Skeletal muscle cell (primary cell): ENCODE results near the gene FARSB.
"Not testable (repeated sequence)": the region's sequence is repeated elsewhere in the genome, so short reads cannot be mapped to it uniquely, and the experiment has no call there.

ENCODE experiments used
- DNase-seq: peaks from one replicate; pipeline ENCODE4 v3.0.0-alpha.2; 2010; ENCODE audit warnings: low read depth
- H3K4me3 ChIP-seq: 2 replicates; pipeline ENCODE4 v1.5.1; 2011; ENCODE audit warnings: low read depth, mild to moderate bottlenecking, control low read depth, low read length, moderate library complexity

Gene FARSB

DNA sequence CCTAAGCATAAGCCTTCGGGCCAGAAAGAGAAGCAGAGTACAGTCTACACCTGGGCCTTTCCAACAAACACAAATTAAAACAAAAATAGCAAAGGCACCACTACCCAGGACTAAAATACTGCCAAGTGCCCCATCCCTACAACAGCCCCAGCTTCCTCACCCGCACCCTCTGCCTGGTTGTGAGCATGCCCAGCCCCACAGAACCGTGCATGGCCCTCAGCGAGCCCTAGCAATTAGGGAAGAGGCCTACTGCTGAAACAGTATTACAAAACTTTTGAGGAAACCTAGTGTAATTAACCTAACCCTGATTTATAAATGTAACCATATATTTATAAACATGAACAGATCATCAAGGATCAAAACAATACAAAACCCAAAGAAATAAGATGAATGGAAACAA is 44.2 kb downstream of the FARSB start:
- DNase-seq = no peak

GRCh38 chr2:222610746-222611145 is 45.1 kb downstream of the FARSB start:
- no peak for DNase-seq
- H3K4me3 ChIP-seq = no peak overlapping the region

More for the DNA sequence above, 44.2 kb downstream of the FARSB start:
- H3K4me3 ChIP-seq = no peak overlapping the region

DNA sequence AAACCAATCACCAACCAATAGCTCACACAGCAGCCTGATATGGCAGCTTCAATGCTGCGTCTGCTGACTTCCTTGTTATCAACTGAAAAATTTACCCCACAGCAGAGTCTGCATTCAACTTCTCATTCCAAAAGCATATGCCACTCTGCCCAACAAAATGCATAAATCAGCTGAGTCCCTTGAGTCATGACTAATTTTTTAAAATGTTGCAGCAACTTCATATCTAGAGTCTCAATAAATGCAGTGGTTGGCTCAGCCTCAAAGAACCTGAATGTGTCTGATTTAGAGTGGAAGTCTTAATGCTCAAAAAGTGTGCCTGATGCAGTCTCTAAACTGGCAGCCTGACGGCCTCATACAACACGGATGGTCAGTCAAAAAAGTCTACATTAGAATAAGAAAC is 46.5 kb downstream of the FARSB start:
- H3K4me3 ChIP-seq = no peak overlapping the region
- DNase-seq = no peak

- DNase-seq = no peak
- no peak overlapping the region for H3K4me3 ChIP-seq
Observed at GRCh38 chr2:222608081-222608480, 47.8 kb downstream of the FARSB start.

- H3K4me3 ChIP-seq = no peak overlapping the region
- DNase-seq = no peak
Observed at GRCh38 chr2:222606306-222606705, 49.6 kb downstream of the FARSB start.

GRCh38 chr2:222604749-222605515 is 51.0 kb downstream of the FARSB start:
- no peak for DNase-seq
- H3K4me3 ChIP-seq = no peak overlapping the region

DNA sequence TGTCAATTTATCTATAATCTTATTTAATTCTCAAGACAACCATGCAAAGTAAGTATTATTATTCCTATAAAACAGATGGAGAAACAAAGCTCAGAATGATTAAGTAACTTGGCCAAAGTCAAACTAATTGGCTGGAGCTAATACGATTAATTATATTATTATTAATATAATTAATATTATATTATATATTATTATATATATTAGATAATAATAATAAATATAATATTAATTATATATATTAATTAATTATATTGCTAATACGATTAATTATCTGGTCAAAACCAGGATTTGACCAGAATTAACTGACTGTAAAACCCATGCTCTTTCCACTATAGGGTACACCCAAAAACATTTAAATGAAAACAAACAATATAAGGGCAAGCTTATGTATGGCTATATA is 52.4 kb downstream of the FARSB start:
- DNase-seq = no peak
- H3K4me3 ChIP-seq = no peak overlapping the region

- no peak overlapping the region for H3K4me3 ChIP-seq
- no peak for DNase-seq
Observed at GRCh38 chr2:222598611-222599010, 57.3 kb downstream of the FARSB start.

DNA sequence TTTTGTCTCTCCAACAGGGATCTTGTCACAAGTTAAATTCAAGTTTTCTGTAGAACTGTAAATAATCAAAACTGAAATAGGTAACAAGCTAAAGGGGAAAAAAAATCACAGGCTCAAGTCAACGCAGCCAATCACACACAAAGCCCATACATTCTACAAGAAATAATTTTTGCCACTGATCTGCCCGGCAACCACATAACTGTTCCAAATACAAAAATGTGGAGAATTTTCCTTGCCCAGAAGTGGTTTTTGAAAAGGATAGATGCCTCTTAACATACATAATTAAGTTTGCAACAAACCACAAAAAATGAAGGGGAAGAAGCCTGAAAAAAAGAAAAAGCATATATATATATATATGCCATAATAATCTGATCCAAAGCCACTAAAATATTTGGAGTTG is 60.3 kb downstream of the FARSB start:
- DNase-seq = no peak
- no peak overlapping the region for H3K4me3 ChIP-seq

GRCh38 chr2:222594679-222595078 is 61.2 kb downstream of the FARSB start:
- peak; percentile 61 for DNase-seq
- no peak overlapping the region for H3K4me3 ChIP-seq

DNA sequence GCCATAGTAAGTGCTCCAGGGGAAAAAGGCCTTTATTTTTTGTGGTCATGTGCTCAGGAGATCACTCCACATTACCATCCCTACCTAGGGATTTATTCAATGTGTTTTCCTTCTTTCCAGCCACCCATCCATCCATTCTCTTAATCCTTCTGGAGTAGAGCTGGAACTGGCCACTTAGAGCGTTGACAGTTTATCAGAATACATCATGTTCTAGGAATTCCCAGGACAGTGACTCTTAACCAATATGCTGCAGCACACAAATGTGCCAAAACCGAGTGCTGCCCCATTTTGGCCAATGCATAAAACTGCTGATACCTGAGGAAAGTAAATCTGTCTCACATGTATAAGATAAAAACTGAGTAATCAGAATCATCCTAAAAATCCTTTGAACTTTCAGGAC is 63.7 kb downstream of the FARSB start:
- DNase-seq = no peak
- H3K4me3 ChIP-seq = no peak overlapping the region

DNA sequence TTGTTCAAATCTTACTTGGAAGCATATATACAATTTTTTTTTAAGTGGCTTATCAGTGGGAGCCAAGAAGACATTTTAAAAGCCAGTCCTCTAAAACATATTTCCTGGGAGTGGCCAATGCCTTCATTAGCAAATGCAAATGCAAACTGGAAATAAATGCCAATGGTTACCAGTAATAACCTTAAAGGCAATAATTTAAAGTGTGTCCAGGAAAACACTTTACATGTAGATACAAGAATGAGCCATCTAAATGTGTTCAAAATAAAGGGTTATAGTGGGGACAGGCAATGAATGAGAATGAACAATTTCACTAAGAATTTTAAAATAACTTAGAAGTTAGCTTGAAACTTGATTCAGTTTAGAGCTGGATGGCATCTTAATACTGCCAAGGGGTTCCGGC is 64.2 kb downstream of the FARSB start:
- no peak for DNase-seq
- H3K4me3 ChIP-seq = no peak overlapping the region

GRCh38 chr2:222584589-222584988 is 71.3 kb downstream of the FARSB start:
- not testable (repeated sequence) for H3K4me3 ChIP-seq, DNase-seq

DNA sequence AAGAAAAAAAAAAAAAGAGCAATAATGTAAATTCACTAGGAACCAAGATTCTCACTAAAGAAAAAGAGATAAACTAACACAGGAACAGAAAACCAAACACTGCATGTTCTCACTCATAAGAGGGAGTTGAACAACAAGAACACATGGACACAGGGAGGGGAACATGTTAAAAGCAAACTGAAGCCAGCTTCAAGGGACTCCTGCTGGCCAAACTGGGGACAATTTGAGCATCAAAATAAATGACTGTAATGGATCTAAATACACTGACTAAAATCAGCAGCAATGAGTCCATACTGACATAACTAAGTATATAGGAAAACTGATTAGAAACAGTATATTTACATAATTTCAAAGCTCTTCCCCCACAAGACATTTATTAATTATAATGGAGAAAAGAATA is 73.0 kb downstream of the FARSB start:
- H3K4me3 ChIP-seq = no peak overlapping the region
- DNase-seq = no peak

DNA sequence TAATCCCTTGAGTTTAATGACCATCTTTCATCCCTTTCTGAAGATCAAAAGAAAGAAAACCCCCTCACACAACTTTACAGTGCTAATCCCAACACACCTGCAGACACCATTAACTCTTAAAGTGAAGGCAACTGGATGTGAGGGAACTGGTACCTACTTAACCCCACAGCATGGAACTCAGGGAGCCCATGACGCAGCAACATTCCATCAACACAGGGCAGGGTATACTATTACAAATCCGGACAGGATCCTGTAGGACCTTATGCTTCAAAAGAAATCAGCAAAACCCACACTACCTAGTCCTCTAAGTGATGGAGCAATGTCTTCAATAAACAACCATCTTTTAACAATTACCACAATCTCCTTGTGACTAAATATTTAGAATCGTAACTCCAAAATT is 78.6 kb downstream of the FARSB start:
- H3K4me3 ChIP-seq = no peak overlapping the region
- DNase-seq = no peak

- no peak overlapping the region for H3K4me3 ChIP-seq
- no peak for DNase-seq
Observed at GRCh38 chr2:222576171-222577081, 79.5 kb downstream of the FARSB start.

DNA sequence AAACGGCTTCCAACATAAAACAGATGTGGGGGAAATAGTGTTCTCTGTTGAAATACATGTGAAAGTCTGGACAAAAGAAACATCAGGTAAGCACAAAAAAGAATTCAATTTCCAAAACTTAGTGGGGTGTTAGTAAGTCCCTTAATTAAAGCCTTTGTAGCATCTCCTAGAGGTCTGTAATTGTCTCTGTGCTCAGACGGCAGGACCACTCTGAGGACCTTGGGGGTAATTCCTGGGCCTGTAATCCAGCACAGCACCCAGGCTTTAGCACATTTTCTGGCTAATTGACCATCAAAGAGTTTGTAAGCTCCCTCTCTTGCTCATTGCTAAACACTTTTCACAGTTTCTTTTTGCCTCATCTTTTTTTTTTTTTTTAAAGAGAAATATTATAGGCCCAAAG is 80.3 kb downstream of the FARSB start:
- no peak for DNase-seq
- no peak overlapping the region for H3K4me3 ChIP-seq

- DNase-seq = peak; percentile 46
- no peak overlapping the region for H3K4me3 ChIP-seq
Observed at GRCh38 chr2:222572751-222573174, 83.1 kb downstream of the FARSB start.

- H3K4me3 ChIP-seq = no peak overlapping the region
- no peak for DNase-seq
Observed at GRCh38 chr2:222572264-222572721, 83.6 kb downstream of the FARSB start.

GRCh38 chr2:222569826-222570225 is 86.1 kb downstream of the FARSB start:
- peak; percentile 11 for DNase-seq
- no peak overlapping the region for H3K4me3 ChIP-seq

GRCh38 chr2:222568865-222569264 is 87.0 kb downstream of the FARSB start:
- no peak overlapping the region for H3K4me3 ChIP-seq
- peak; percentile 72 for DNase-seq
